Fibroblast of lung (primary cell): ENCODE results near the gene CCDC183. TPM values are rescaled to one million over a fixed set of nuclear protein-coding genes. Genes with fewer than 3 reads are reported as not detected.
"Not testable (repeated sequence)": the region's sequence is repeated elsewhere in the genome, so short reads cannot be mapped to it uniquely, and the experiment has no call there.

Experiments used
- DNase-seq, 2 donors: peaks; one replicate each; pipeline versions ENCODE4 v3.0.0 to v3.0.0-alpha.2; 2010; ENCODE audit warnings: low read depth in 2 of 2
- H2AFZ ChIP-seq: 2 replicates; pipeline ENCODE4 v1.5.1; 2012; ENCODE audit warnings: low read length, control low read depth, inconsistent platforms
- H3K27ac ChIP-seq: 2 replicates; pipeline ENCODE4 v1.5.1; 2011; ENCODE audit warnings: low read length, control low read depth; ENCODE audit not compliant: insufficient read depth
- H3K27me3 ChIP-seq: 2 replicates; pipeline ENCODE4 v1.5.1; 2011; ENCODE audit warnings: mild to moderate bottlenecking, low read length; ENCODE audit not compliant: control insufficient read depth, insufficient read depth
- H3K36me3 ChIP-seq: 2 replicates; pipeline ENCODE4 v1.5.1; 2011; ENCODE audit warnings: low read length; ENCODE audit not compliant: control insufficient read depth, insufficient read depth
- H3K4me1 ChIP-seq: 2 replicates; pipeline ENCODE4 v1.5.1; 2011; ENCODE audit warnings: low read length; ENCODE audit not compliant: control insufficient read depth, insufficient read depth; ENCODE audit errors: extremely low read depth
- H3K4me2 ChIP-seq: 2 replicates; pipeline ENCODE4 v1.5.1; 2011; ENCODE audit warnings: low read length, control low read depth; ENCODE audit not compliant: insufficient read depth; ENCODE audit errors: extremely low read depth
- H3K4me3 ChIP-seq, 4 experiments: fragments of 200-600 bp in 1 of 4; sonication (generic) in 1 of 4; replicated peaks in 1 of 4; 2 replicates each; pipeline ENCODE4 v1.5.1; 2011 to 2016; ENCODE audit warnings: low read length in 4 of 4, low read depth in 3 of 4, mild to moderate bottlenecking in 3 of 4, control low read depth in 2 of 4, inconsistent platforms in 1 of 4, mixed read lengths in 1 of 4; ENCODE audit not compliant: insufficient read depth in 1 of 4; ENCODE audit errors: control extremely low read depth in 1 of 4
- H3K79me2 ChIP-seq: 2 replicates; pipeline ENCODE4 v1.5.1; 2012; ENCODE audit warnings: mild to moderate bottlenecking, low read length, inconsistent platforms; ENCODE audit not compliant: control insufficient read depth, insufficient read depth
- H3K9ac ChIP-seq: 2 replicates; pipeline ENCODE4 v1.5.1; 2011; ENCODE audit warnings: mild to moderate bottlenecking, low read length, control low read depth; ENCODE audit not compliant: insufficient read depth
- H3K9me3 ChIP-seq: 2 replicates; pipeline ENCODE4 v1.5.1; 2012; ENCODE audit warnings: low read depth, low read length; ENCODE audit not compliant: control insufficient read depth, insufficient read depth
- H4K20me1 ChIP-seq: 2 replicates; pipeline ENCODE4 v1.5.1; 2011; ENCODE audit warnings: low read length; ENCODE audit not compliant: control insufficient read depth, insufficient read depth; ENCODE audit errors: extremely low read depth
- EZH2 ChIP-seq: IDR thresholded peaks from 2 replicates; pipeline ENCODE4 v1.5.1; 2012; ENCODE audit warnings: low read length, control low read depth, mild to moderate bottlenecking; ENCODE audit errors: missing control alignments
- polyA plus RNA-seq, 2 donors: library from polyadenylated mRNA; depleted of rRNA in 1 of 2; stranded (reverse) in 1 of 2; unstranded in 1 of 2; fragments of >200 nt; gene quantifications; 2 replicates each; pipeline ENCODE4 v1.2.1, GENCODE V29; 2011 to 2012; ENCODE audit warnings: missing spikeins in 1 of 2
- total RNA-seq: library from RNA; depleted of rRNA; stranded (reverse); fragments of >200 nt; gene quantifications from 2 replicates; pipeline ENCODE4 v1.2.1, GENCODE V29; 2014
- TF ChIP-seq, protein P1 (sequence below), 2 donors: IDR thresholded peaks in 1 of 2; conservative IDR thresholded peaks in 1 of 2; 1 replicate in 1 of 2; 2 replicates in 1 of 2; pipeline ENCODE4 v1.5.1; 2011 to 2012; ENCODE audit warnings: low read length in 2 of 2, control low read depth in 1 of 2, inconsistent platforms in 1 of 2, low read depth in 1 of 2, mild to moderate bottlenecking in 1 of 2

Gene CCDC183
- total and polyA plus RNA-seq, 2 donors (not counting 1 experiment from before 2014, with no cell fraction given) = 0.35 to 0.99 TPM

DNA sequence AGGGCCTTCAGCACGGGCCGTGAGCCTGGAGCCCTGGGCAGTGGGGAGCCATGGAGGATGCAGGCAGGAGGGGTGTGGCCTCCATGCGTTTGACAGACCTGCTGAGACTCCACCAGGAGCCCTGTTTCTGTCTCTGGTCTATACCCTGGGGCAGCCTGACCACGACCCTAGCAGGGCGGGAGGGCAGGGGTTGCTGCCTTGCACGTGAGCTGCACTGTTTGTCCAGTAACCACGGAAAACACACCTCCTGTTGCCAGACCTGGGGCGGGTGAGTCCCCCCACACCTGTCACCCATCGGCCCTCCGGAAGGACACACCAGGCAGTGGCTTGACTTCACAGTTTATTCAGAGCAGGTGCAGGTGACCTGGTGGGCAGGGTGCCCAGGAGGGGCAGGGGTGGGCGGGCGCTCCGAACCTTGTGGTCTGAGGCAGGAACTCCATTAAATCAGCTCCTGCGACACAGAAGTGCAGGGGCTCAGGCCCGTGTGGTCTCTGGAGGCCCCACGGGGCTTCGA lies 42.0 kb upstream of the CCDC183 start:
- TF ChIP-seq, protein P1, sequence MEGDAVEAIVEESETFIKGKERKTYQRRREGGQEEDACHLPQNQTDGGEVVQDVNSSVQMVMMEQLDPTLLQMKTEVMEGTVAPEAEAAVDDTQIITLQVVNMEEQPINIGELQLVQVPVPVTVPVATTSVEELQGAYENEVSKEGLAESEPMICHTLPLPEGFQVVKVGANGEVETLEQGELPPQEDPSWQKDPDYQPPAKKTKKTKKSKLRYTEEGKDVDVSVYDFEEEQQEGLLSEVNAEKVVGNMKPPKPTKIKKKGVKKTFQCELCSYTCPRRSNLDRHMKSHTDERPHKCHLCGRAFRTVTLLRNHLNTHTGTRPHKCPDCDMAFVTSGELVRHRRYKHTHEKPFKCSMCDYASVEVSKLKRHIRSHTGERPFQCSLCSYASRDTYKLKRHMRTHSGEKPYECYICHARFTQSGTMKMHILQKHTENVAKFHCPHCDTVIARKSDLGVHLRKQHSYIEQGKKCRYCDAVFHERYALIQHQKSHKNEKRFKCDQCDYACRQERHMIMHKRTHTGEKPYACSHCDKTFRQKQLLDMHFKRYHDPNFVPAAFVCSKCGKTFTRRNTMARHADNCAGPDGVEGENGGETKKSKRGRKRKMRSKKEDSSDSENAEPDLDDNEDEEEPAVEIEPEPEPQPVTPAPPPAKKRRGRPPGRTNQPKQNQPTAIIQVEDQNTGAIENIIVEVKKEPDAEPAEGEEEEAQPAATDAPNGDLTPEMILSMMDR (conservative IDR thresholded peaks at IDR 0.05 in 1 of 2, IDR thresholded peaks at IDR 0.05 in 1 of 2; ENCODE audit: low read depth in 1 of 2, low read length in 2 of 2) = no peak
- TF ChIP-seq EZH2 = no peak
- Histone ChIP-seq H4K20me1 (no peaks in the 10 kb centered on the region), H3K27ac (no peak overlapping the region), H3K79me2 (no peaks in the 10 kb centered on the region), H3K4me2 (no peak overlapping the region), H3K27me3 (no peaks in the 10 kb centered on the region), H3K36me3 (no peaks in the 10 kb centered on the region), H3K9ac (no peak overlapping the region), H3K9me3 (no peaks in the 10 kb centered on the region), H3K4me1 (no peaks in the 10 kb centered on the region), H2AFZ (no peak overlapping the region), H3K4me3 (no peak overlapping the region)
- DNase-seq = no peak

- Histone ChIP-seq H4K20me1 (no peaks in the 10 kb centered on the region), H3K79me2 (no peaks in the 10 kb centered on the region), H3K9me3 (no peaks in the 10 kb centered on the region), H3K36me3 (no peaks in the 10 kb centered on the region), H3K9ac (no peak overlapping the region), H3K27ac (no peak overlapping the region), H3K4me1 (no peaks in the 10 kb centered on the region), H3K27me3 (no peaks in the 10 kb centered on the region), H2AFZ (no peak overlapping the region), H3K4me2 (no peak overlapping the region), H3K4me3 (no peak overlapping the region)
- no peak for TF ChIP-seq EZH2
- TF ChIP-seq, protein P1 (conservative IDR thresholded peaks at IDR 0.05 in 1 of 2, IDR thresholded peaks at IDR 0.05 in 1 of 2; ENCODE audit: low read depth in 1 of 2, low read length in 2 of 2) = no peak
- DNase-seq = no peak
These were observed 41.4 kb upstream of the CCDC183 start for GRCh38 chr9:136754626-136755301.

GRCh38 chr9:136755302-136756133 lies 40.6 kb upstream of the CCDC183 start:
- not testable (repeated sequence) for H3K4me1 ChIP-seq, H3K4me3 ChIP-seq, H3K4me2 ChIP-seq, H2AFZ ChIP-seq, H3K27me3 ChIP-seq, H4K20me1 ChIP-seq, H3K79me2 ChIP-seq, H3K27ac ChIP-seq, DNase-seq, H3K36me3 ChIP-seq, H3K9me3 ChIP-seq, H3K9ac ChIP-seq
